Activated CD4-positive, alpha-beta T cell treated with anti-CD3 and anti-CD28 coated beads for 24 hours (primary cell): ENCODE measurements around the gene CDH6.

ENCODE experiments used
- DNase-seq, 2 donors: peaks; one replicate each; pipeline ENCODE4 v3.0.0-alpha.2; 2020; ENCODE audit warnings: low read depth in 2 of 2

The CDH6 gene

DNA sequence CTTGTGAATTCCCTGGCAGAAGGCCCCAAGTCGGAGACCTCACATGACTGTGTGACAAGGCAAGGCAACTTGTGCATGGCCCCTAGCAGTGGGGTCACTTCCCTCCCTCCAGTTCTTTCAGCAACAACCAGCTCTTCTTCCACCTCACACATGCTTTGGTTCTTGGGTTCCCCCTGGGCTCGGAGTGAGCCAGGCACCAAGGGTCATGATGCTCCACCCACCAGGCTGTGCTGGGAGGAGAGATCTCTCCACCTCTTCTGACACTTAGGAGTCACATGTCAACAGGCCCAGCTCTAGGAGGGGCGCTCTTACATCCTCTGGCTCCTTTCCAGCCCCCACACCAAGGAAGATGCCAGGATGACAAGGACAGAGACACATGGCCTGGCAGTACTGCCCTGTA, 56.7 kb downstream of the CDH6 start:
- no peak for DNase-seq

DNA sequence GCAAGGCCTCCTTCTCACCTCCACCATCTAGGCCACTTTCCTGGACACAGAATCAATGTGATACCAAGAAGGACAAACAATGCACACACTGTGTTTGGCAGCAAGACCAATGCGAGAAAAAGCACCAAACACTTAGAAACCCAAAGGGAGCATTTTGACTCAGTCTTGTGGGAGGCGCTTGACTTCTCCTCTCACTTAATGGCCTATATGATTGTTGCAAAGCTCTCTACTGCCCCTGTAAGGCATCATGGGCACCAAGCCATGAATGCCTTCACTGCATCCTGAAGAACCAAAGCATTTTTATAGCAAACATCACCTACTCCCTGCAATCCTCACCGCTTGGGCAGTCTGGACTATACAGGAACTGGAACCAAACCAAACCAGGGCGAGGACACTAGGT, 57.5 kb downstream of the CDH6 start:
- DNase-seq: no peak

- DNase-seq: no peak
Measured at GRCh38 chr5:31255041-31255440, 61.6 kb downstream of the CDH6 start.

DNA sequence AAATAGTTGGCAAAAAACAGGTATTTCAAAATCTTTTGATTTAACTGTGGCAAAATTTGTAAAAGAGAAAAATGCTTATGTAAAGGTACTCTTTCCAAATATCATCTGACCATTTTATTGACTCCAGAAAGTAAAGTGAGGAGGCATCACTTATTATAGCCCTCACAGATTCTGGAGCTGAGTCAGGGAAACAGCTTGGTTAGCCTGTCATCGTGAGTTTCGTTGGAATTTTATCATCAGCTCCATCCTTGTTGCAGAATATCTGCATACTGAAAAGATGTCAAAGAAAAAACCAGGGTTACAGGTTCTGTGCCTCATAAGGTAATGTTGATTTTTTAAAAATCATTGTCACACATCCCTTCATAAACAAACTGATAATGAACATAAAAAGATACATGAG, 74.8 kb downstream of the CDH6 start:
- no peak for DNase-seq

DNA sequence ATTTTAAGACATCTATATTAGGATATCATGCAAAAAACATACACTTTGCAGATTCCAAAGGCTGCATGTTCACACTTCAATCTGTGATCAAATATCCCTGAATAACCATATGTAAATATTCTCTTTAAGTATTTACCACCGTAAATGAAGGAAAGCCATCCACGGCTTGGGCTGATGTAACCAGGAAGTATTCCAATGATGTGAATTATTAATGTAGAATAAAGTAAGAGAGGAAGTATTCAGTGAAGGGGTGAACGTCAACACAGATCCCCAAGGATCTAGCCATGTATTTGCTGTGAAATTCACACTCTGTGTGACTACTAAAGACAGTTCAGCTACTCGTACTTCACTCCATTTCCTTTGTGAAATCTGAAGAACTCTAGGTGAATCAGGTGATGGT, 75.2 kb downstream of the CDH6 start:
- DNase-seq: no peak

- DNase-seq: no peak
Measured at GRCh38 chr5:31269259-31269658, 75.8 kb downstream of the CDH6 start.

- no peak for DNase-seq
Measured at GRCh38 chr5:31270396-31270795, 76.9 kb downstream of the CDH6 start.

DNA sequence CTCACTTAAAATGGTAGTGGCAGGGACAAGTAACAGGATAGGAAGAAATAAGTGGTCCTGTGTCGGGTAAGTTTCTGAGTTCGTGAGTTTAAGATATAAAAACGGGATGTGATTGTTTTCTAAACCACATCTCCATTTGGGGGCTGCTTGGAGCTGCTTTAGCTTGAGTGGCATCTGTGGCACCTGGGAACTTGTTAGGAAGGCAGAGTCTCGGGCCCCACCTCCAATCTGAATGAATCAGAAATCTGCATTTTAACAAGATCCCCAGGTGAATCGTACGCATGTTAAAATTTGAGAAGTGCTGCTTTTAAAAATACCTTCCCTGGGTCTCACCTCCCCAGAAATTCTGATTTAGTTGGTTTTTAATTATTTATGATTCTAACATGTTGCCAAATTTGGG, 78.1 kb downstream of the CDH6 start:
- DNase-seq: no peak

DNA sequence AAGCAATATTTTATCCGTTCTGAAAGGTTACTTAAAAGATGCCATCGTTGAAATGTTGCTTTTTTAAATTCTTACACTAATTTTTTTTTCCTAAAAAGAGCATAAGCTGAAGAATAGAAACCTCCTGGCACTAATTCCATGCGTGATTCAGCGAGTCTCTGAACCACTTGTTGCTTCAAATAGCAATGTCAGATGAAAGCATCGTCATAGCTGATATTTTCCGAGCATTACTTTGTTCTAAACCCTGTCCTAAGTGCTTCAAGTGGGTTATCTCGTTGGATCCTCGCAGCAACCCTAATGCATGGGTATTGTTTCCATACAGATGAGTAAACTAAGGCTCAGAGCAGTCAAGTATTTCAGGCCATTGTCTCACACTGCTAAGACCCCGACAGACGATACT, 79.7 kb downstream of the CDH6 start:
- no peak for DNase-seq

GRCh38 chr5:31273631-31274378, 80.3 kb downstream of the CDH6 start:
- no peak for DNase-seq

- DNase-seq: no peak
Measured at GRCh38 chr5:31280210-31280609, 86.7 kb downstream of the CDH6 start.

- DNase-seq: no peak
Measured at GRCh38 chr5:31283326-31283725, 89.8 kb downstream of the CDH6 start.

GRCh38 chr5:31285025-31285424, 91.5 kb downstream of the CDH6 start:
- DNase-seq: no peak

DNA sequence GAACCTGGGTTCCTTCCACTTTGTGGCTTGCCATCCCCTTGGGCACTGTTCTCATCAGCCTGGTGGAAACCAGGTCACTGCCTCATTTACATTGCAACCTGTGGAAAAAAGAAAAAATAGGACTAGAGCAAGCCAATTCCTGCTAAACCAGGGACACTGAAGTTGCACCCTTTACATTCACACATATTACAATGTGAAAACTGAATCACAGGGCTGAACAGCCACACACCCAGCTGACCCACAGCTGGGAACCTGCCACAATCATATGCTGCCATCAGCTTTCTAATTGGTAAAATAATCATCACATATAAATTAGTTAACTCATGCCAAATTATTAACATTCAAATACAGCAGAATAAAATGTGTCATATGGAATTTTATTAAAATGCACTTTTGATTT, 94.5 kb downstream of the CDH6 start:
- DNase-seq: no peak

DNA sequence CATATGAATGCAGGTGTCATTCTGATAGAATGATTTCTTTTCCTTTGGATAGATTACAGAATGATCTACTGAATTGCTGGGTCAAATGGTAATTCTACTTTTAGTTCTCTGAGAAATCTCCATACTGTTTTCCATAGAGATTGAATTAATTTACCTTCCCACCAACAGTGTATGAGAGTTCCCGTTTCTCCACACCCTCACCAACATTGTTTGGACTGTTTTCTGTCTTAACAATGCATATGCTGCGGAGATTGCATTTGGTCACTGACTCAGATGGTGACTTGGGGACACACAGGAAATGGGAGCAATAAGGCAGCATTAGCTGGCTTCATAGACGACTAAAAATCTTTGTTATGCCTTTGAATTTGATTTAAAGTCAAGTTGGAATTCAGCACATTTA, 95.9 kb downstream of the CDH6 start:
- no peak for DNase-seq

GRCh38 chr5:31291323-31291854, 97.9 kb downstream of the CDH6 start:
- DNase-seq: no peak

DNA sequence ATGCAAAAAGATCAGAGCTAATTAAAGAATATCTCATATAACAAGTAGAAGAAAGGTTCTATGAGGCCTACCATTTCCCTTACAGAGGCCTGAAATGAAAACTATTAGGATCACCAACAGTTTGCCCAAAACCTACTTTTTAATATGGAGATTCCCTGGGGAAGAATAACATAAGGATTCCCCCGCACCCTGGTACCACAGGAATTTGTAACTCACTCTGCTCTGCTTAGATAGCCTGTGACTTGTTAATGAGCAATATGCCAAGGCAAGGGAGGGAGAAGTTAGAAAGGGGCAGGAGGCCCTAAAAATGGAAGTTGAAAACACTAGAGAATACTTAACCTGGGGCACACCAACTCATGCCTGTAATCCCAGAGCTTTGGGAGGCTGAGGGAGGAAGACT, 107.0 kb downstream of the CDH6 start:
- no peak for DNase-seq

DNA sequence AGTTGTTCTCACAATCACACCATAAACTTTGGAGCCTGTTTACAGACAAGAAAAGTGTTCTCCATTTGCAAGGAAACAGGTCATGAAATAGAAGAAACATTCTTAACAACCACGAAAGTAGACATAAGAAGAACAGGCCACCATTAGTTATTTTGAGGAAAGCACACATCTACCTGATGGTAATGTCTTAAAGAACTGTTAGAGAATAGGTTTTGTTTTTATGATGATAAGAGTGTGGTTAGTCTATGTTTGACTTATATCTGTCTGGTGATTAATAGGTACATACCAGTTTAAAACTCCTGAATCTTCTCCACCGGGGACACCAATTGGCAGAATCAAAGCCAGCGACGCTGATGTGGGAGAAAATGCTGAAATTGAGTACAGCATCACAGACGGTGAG, 108.3 kb downstream of the CDH6 start:
- no peak for DNase-seq

GRCh38 chr5:31303688-31304087, 110.2 kb downstream of the CDH6 start:
- no peak for DNase-seq

DNA sequence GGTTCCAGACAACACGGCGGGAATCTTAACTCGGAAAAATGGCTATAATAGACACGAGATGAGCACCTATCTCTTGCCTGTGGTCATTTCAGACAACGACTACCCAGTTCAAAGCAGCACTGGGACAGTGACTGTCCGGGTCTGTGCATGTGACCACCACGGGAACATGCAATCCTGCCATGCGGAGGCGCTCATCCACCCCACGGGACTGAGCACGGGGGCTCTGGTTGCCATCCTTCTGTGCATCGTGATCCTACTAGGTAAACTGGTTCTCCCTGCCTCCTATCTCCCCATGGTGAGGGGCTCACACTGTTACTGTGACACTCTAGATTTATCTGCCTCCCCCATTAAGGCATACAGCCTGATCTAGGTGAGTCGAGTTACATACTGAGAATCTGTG, 124.2 kb downstream of the CDH6 start:
- no peak for DNase-seq

DNA sequence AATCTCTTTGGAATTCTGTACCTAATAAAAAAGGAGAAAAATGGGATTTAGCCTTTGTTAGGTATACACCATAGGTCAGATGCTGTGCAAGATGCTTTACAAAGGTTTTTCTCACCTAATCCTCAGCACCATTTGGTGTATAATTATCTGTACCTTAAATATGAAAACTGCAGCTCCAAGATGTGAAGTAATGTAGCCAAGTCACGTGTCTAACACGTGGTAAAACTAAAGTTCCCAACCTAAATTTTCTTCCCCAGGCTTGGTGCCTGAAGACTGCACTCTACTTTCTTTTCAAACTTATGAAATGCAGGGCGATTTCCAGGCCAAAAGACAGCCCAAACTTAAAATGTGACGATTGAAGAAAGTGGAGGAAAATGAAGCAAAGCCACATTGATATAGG, 125.8 kb downstream of the CDH6 start:
- DNase-seq: no peak

DNA sequence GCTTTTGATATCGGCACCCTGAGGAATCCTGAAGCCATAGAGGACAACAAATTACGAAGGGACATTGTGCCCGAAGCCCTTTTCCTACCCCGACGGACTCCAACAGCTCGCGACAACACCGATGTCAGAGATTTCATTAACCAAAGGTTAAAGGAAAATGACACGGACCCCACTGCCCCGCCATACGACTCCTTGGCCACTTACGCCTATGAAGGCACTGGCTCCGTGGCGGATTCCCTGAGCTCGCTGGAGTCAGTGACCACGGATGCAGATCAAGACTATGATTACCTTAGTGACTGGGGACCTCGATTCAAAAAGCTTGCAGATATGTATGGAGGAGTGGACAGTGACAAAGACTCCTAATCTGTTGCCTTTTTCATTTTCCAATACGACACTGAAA, 129.5 kb downstream of the CDH6 start:
- DNase-seq: no peak

GRCh38 chr5:31324842-31325241, 131.4 kb downstream of the CDH6 start:
- DNase-seq: no peak
